ENCODE measurements around the gene ARHGAP15. TPM values are rescaled to one million over a fixed set of nuclear protein-coding genes. Genes with fewer than 3 reads are reported as not detected.

The ARHGAP15 gene
- total RNA-seq, 4 donors from 2014 or later = 7.9 to 32.5 (median 20.7) TPM

DNA sequence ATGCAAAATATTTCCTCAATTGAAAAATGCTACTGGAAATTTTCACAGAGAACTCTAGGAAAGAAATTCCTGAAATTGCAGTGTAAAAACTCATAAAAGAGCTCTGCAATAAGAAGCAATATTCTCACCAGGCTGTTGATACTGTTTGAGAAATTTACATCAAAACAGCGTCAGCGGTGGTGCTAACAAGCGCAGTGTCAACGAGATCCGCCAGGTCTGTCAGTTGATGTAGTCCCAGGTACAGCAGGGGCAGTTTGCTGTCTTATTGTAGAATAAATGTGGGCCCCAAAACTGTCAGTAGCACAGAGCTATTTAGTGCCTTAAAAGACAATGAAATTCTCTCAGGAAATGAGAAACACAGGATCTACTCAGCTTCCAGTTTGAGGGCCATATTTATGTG is 611.2 kb downstream of the ARHGAP15 start:
- no peak for TF ChIP-seq CTCF (IDR thresholded peaks at IDR 0.05; ENCODE audit: low read depth)

DNA sequence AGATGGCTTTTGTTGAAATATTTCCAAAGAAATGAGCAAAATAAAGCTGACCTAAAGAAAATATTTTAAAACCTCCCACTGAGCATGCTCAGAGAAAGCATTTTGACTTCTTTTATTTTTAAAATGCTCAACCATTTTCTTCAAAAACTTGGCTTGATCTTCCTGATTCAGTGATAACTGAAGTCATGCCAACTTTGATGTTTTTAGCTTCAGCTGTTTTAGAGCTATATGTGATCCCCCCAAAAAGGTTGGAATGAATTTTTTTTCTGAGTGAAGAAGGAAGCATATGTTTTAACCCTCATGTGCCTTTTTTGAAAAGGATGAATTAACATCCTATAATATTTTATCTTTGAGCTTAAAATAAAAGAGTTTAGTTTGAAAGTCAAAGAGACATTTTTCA is 612.0 kb downstream of the ARHGAP15 start:
- TF ChIP-seq CTCF (IDR thresholded peaks at IDR 0.05; ENCODE audit: low read depth) = no peak

DNA sequence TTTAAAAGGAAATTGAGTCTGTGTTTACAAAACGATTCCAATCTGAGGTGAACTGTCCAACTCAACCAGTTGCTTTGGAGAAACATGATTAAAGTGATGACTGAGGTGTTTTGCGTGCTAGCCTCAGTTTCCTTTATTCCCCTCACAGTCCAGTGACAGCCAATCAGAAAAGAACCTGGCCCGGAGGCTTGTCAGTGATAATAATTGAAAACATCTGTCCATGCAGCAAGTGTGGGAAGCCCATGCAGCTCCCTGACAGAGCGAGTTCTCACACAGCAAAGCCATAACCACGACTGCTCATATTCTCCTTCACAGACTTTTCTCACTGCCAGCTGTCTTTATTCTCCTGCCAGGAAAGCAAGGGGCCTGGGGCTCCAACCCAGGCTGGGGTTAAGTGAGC is 613.4 kb downstream of the ARHGAP15 start:
- no peak for TF ChIP-seq CTCF (IDR thresholded peaks at IDR 0.05; ENCODE audit: low read depth)

GRCh38 chr2:143744114-143744513 is 614.9 kb downstream of the ARHGAP15 start:
- no peak for TF ChIP-seq CTCF (IDR thresholded peaks at IDR 0.05; ENCODE audit: low read depth)

DNA sequence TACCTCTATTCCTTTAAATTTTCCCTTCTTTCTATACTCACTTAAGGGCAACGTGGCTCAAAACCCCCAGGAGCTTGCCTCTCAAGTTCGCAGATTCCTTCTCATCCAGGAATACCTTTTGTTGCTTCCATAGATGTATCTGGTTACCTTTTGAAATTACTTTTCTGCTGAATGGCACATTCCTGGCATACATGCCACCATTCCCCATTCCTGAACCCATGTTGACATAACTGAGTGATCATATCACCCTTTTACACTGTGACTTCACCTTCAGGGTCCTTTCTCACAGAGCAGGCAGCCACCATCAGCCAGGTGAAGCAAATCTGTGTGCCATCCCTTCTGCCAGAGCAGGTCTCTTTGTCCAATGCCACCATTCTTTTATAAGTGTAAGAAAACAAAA is 615.8 kb downstream of the ARHGAP15 start:
- no peak for TF ChIP-seq CTCF (IDR thresholded peaks at IDR 0.05; ENCODE audit: low read depth)

- TF ChIP-seq CTCF (IDR thresholded peaks at IDR 0.05; ENCODE audit: low read depth) = no peak
These were observed 625.5 kb downstream of the ARHGAP15 start for GRCh38 chr2:143754742-143755141.

GRCh38 chr2:143758629-143759330 is 629.6 kb downstream of the ARHGAP15 start:
- no peak for TF ChIP-seq CTCF (IDR thresholded peaks at IDR 0.05; ENCODE audit: low read depth)
